ENCODE data around the gene DOK6.
A peak's percentile ranks its signal among the peaks of the same experiment; 100 is the strongest.
"Not testable (repeated sequence)": the region's sequence is repeated elsewhere in the genome, so short reads cannot be mapped to it uniquely, and the experiment has no call there.

DOK6 gene

GRCh38 chr18:69636529-69637301 lies 236.0 kb downstream of the DOK6 start:
- WGBS (ENCODE audit: insufficient coverage, insufficient read length) = no CpG with 5 or more reads among the region's 6 CpGs
- Histone ChIP-seq H3K4me3 (ENCODE audit: low read length) (no peak overlapping the region), H3K27me3 (ENCODE audit: control insufficient read depth, insufficient read depth, low read length) (no peaks in the 10 kb centered on the region), H3K9me3 (ENCODE audit: control insufficient read depth, insufficient read depth, low read length) (no peaks in the 10 kb centered on the region), H3K27ac (ENCODE audit: low read length) (no peak overlapping the region), H3K4me1 (ENCODE audit: control insufficient read depth, insufficient read depth, low read length) (no peaks in the 10 kb centered on the region), H3K36me3 (ENCODE audit: control insufficient read depth, insufficient read depth, low read length) (no peaks in the 10 kb centered on the region)
- peak; percentile 11 for DNase-seq (ENCODE audit: low read depth, low spot score)

GRCh38 chr18:69638056-69638455 lies 237.4 kb downstream of the DOK6 start:
- no peak for DNase-seq (ENCODE audit: low read depth, low spot score)
- Histone ChIP-seq H3K27ac (ENCODE audit: low read length) (no peak overlapping the region), H3K27me3 (ENCODE audit: control insufficient read depth, insufficient read depth, low read length) (no peaks in the 10 kb centered on the region), H3K4me1 (ENCODE audit: control insufficient read depth, insufficient read depth, low read length) (no peaks in the 10 kb centered on the region), H3K36me3 (ENCODE audit: control insufficient read depth, insufficient read depth, low read length) (no peaks in the 10 kb centered on the region), H3K9me3 (ENCODE audit: control insufficient read depth, insufficient read depth, low read length) (no peaks in the 10 kb centered on the region), H3K4me3 (ENCODE audit: low read length) (no peak overlapping the region)
- no CpG with 5 or more reads among the region's 1 CpG for WGBS (ENCODE audit: insufficient coverage, insufficient read length)

GRCh38 chr18:69647702-69648101 lies 247.0 kb downstream of the DOK6 start:
- Histone ChIP-seq H3K4me3 (ENCODE audit: low read length) (no peak overlapping the region), H3K36me3 (ENCODE audit: control insufficient read depth, insufficient read depth, low read length) (no peaks in the 10 kb centered on the region), H3K27me3 (ENCODE audit: control insufficient read depth, insufficient read depth, low read length) (no peaks in the 10 kb centered on the region), H3K9me3 (ENCODE audit: control insufficient read depth, insufficient read depth, low read length) (no peaks in the 10 kb centered on the region), H3K4me1 (ENCODE audit: control insufficient read depth, insufficient read depth, low read length) (no peaks in the 10 kb centered on the region), H3K27ac (ENCODE audit: low read length) (no peak overlapping the region)
- no peak for DNase-seq (ENCODE audit: low read depth, low spot score)
- no CpG with 5 or more reads among the region's 3 CpGs for WGBS (ENCODE audit: insufficient coverage, insufficient read length)

- no peak overlapping the region for H3K27ac ChIP-seq (ENCODE audit: low read length)
- no peak overlapping the region for H3K4me3 ChIP-seq (ENCODE audit: low read length)
- H3K9me3 ChIP-seq (ENCODE audit: control insufficient read depth, insufficient read depth, low read length) = no peaks in the 10 kb centered on the region
- no peaks in the 10 kb centered on the region for H3K4me1 ChIP-seq (ENCODE audit: control insufficient read depth, insufficient read depth, low read length)
- no peak for DNase-seq (ENCODE audit: low read depth, low spot score)
- H3K36me3 ChIP-seq (ENCODE audit: control insufficient read depth, insufficient read depth, low read length) = no peaks in the 10 kb centered on the region
- no peaks in the 10 kb centered on the region for H3K27me3 ChIP-seq (ENCODE audit: control insufficient read depth, insufficient read depth, low read length)
- no CpG with 5 or more reads among the region's 3 CpGs for WGBS (ENCODE audit: insufficient coverage, insufficient read length)
These were observed 247.8 kb downstream of the DOK6 start for GRCh38 chr18:69648486-69648885.

- Histone ChIP-seq H3K9me3 (ENCODE audit: control insufficient read depth, insufficient read depth, low read length) (no peaks in the 10 kb centered on the region), H3K4me1 (ENCODE audit: control insufficient read depth, insufficient read depth, low read length) (no peaks in the 10 kb centered on the region), H3K27ac (ENCODE audit: low read length) (no peak overlapping the region), H3K27me3 (ENCODE audit: control insufficient read depth, insufficient read depth, low read length) (no peaks in the 10 kb centered on the region), H3K4me3 (ENCODE audit: low read length) (no peak overlapping the region), H3K36me3 (ENCODE audit: control insufficient read depth, insufficient read depth, low read length) (no peaks in the 10 kb centered on the region)
- no peak for DNase-seq (ENCODE audit: low read depth, low spot score)
- WGBS (ENCODE audit: insufficient coverage, insufficient read length) = no CpG with 5 or more reads among the region's 2 CpGs
These were observed 249.0 kb downstream of the DOK6 start for GRCh38 chr18:69649684-69650083.

- no peak for DNase-seq (ENCODE audit: low read depth, low spot score)
- no peak overlapping the region for H3K27ac ChIP-seq (ENCODE audit: low read length)
- no CpG with 5 or more reads among the region's 5 CpGs for WGBS (ENCODE audit: insufficient coverage, insufficient read length)
- H3K36me3 ChIP-seq (ENCODE audit: control insufficient read depth, insufficient read depth, low read length) = no peaks in the 10 kb centered on the region
- H3K27me3 ChIP-seq (ENCODE audit: control insufficient read depth, insufficient read depth, low read length) = no peaks in the 10 kb centered on the region
- no peaks in the 10 kb centered on the region for H3K4me1 ChIP-seq (ENCODE audit: control insufficient read depth, insufficient read depth, low read length)
- H3K9me3 ChIP-seq (ENCODE audit: control insufficient read depth, insufficient read depth, low read length) = no peaks in the 10 kb centered on the region
- no peak overlapping the region for H3K4me3 ChIP-seq (ENCODE audit: low read length)
These were observed 250.6 kb downstream of the DOK6 start for GRCh38 chr18:69651243-69651642.

- H3K36me3 ChIP-seq (ENCODE audit: control insufficient read depth, insufficient read depth, low read length) = no peaks in the 10 kb centered on the region
- H3K4me1 ChIP-seq (ENCODE audit: control insufficient read depth, insufficient read depth, low read length) = no peaks in the 10 kb centered on the region
- no peak overlapping the region for H3K27ac ChIP-seq (ENCODE audit: low read length)
- no peak for DNase-seq (ENCODE audit: low read depth, low spot score)
- no peak overlapping the region for H3K4me3 ChIP-seq (ENCODE audit: low read length)
- no peaks in the 10 kb centered on the region for H3K9me3 ChIP-seq (ENCODE audit: control insufficient read depth, insufficient read depth, low read length)
- H3K27me3 ChIP-seq (ENCODE audit: control insufficient read depth, insufficient read depth, low read length) = no peaks in the 10 kb centered on the region
These were observed 255.1 kb downstream of the DOK6 start for GRCh38 chr18:69655816-69656215.

GRCh38 chr18:69658103-69658502 lies 257.4 kb downstream of the DOK6 start:
- DNase-seq (ENCODE audit: low read depth, low spot score) = no peak
- WGBS (ENCODE audit: insufficient coverage, insufficient read length) = no CpG with 5 or more reads among the region's 4 CpGs

GRCh38 chr18:69658685-69659084 lies 258.0 kb downstream of the DOK6 start:
- H3K9me3 ChIP-seq (ENCODE audit: control insufficient read depth, insufficient read depth, low read length) = no peaks in the 10 kb centered on the region
- H3K4me3 ChIP-seq (ENCODE audit: low read length) = no peak overlapping the region
- H3K4me1 ChIP-seq (ENCODE audit: control insufficient read depth, insufficient read depth, low read length) = no peaks in the 10 kb centered on the region
- H3K27ac ChIP-seq (ENCODE audit: low read length) = no peak overlapping the region
- WGBS (ENCODE audit: insufficient coverage, insufficient read length) = no CpG with 5 or more reads among the region's 2 CpGs
- H3K27me3 ChIP-seq (ENCODE audit: control insufficient read depth, insufficient read depth, low read length) = no peaks in the 10 kb centered on the region
- no peak for DNase-seq (ENCODE audit: low read depth, low spot score)
- H3K36me3 ChIP-seq (ENCODE audit: control insufficient read depth, insufficient read depth, low read length) = no peaks in the 10 kb centered on the region

More at GRCh38 chr18:69658103-69658502, 257.4 kb downstream of the DOK6 start:
- Histone ChIP-seq H3K4me1 (ENCODE audit: control insufficient read depth, insufficient read depth, low read length) (no peaks in the 10 kb centered on the region), H3K4me3 (ENCODE audit: low read length) (no peak overlapping the region), H3K27ac (ENCODE audit: low read length) (no peak overlapping the region), H3K36me3 (ENCODE audit: control insufficient read depth, insufficient read depth, low read length) (no peaks in the 10 kb centered on the region), H3K27me3 (ENCODE audit: control insufficient read depth, insufficient read depth, low read length) (no peaks in the 10 kb centered on the region), H3K9me3 (ENCODE audit: control insufficient read depth, insufficient read depth, low read length) (no peaks in the 10 kb centered on the region)

GRCh38 chr18:69659142-69659651 lies 258.5 kb downstream of the DOK6 start:
- H3K27me3 ChIP-seq (ENCODE audit: control insufficient read depth, insufficient read depth, low read length) = no peaks in the 10 kb centered on the region
- WGBS (ENCODE audit: insufficient coverage, insufficient read length) = no CpG with 5 or more reads among the region's 6 CpGs
- no peak for DNase-seq (ENCODE audit: low read depth, low spot score)
- H3K9me3 ChIP-seq (ENCODE audit: control insufficient read depth, insufficient read depth, low read length) = no peaks in the 10 kb centered on the region
- no peak overlapping the region for H3K27ac ChIP-seq (ENCODE audit: low read length)
- H3K4me3 ChIP-seq (ENCODE audit: low read length) = no peak overlapping the region
- H3K4me1 ChIP-seq (ENCODE audit: control insufficient read depth, insufficient read depth, low read length) = no peaks in the 10 kb centered on the region
- H3K36me3 ChIP-seq (ENCODE audit: control insufficient read depth, insufficient read depth, low read length) = no peaks in the 10 kb centered on the region

- no CpG with 5 or more reads among the region's 5 CpGs for WGBS (ENCODE audit: insufficient coverage, insufficient read length)
- not testable (repeated sequence) for H3K36me3 ChIP-seq (ENCODE audit: control insufficient read depth, insufficient read depth, low read length); H3K27me3 ChIP-seq (ENCODE audit: control insufficient read depth, insufficient read depth, low read length); DNase-seq (ENCODE audit: low read depth, low spot score); H3K9me3 ChIP-seq (ENCODE audit: control insufficient read depth, insufficient read depth, low read length); H3K4me3 ChIP-seq (ENCODE audit: low read length); H3K4me1 ChIP-seq (ENCODE audit: control insufficient read depth, insufficient read depth, low read length); H3K27ac ChIP-seq (ENCODE audit: low read length)
These were observed 261.4 kb downstream of the DOK6 start for GRCh38 chr18:69662090-69662489.
